ENCODE data around the gene CAPN1.

DNA sequence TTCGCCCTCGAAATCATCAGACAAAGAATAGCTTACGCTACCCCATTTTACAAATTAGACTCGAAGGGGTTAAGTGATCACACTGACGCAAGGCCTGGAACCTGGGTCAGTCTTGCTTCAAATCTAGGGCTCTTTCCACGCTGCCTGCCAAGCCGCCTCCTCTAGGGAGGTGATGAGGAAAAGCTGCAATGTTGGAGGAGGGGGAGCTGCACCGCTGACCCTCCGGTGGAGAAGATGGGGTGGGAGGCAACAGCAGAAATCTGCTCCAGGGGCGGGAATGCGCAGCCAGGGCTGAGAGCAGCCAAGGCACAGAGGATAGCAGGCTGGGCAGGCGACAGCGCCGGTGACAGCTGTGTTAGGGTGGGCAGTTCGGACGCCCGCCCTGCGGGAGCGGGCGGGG is 48.0 kb upstream of the CAPN1 start:
- TF ChIP-seq, protein P1, sequence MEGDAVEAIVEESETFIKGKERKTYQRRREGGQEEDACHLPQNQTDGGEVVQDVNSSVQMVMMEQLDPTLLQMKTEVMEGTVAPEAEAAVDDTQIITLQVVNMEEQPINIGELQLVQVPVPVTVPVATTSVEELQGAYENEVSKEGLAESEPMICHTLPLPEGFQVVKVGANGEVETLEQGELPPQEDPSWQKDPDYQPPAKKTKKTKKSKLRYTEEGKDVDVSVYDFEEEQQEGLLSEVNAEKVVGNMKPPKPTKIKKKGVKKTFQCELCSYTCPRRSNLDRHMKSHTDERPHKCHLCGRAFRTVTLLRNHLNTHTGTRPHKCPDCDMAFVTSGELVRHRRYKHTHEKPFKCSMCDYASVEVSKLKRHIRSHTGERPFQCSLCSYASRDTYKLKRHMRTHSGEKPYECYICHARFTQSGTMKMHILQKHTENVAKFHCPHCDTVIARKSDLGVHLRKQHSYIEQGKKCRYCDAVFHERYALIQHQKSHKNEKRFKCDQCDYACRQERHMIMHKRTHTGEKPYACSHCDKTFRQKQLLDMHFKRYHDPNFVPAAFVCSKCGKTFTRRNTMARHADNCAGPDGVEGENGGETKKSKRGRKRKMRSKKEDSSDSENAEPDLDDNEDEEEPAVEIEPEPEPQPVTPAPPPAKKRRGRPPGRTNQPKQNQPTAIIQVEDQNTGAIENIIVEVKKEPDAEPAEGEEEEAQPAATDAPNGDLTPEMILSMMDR (IDR thresholded peaks at IDR 0.05 in 8 of 11, conservative IDR thresholded peaks at IDR 0.05 in 3 of 11): no peak
- TF ChIP-seq POLR2A (IDR thresholded peaks at IDR 0.05): no peak
- TF ChIP-seq POLR2AphosphoS5 (IDR thresholded peaks at IDR 0.05): no peak
